ENCODE results near the gene CNN2.
A peak's percentile ranks its signal among the peaks of the same experiment; 100 is the strongest.

Gene CNN2

DNA sequence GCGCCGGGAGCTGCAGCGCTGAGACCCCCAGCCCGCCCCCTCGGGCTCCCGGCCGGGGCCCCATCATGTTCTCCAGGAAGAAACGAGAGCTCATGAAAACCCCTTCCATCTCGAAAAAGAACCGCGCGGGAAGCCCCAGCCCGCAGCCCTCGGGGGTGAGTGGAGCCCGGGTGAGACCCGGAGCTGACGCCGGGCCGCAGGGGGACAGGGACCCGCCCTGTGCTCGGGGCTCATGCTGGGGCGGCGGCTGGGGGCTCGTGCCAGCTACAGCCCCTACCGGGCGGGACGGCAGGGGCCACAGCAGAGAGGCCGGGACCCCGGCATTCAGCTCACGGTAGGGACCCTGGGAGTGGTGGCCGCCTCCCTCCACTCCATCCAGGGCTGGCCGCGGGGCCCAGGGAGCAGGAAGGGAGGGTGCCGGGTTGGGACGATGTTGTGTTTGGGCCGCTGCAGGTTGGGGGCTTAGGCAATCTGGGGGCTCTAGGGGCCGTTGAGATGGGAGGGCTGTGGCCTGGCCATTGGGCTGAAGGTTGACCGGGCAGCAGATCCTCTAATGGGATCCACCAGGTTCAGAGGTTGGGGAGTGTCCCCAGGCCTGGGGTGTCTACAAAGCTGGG is 41.0 kb downstream of the CNN2 start:
- peak; percentile 64 to 77 (median 64) for DNase-seq

DNA sequence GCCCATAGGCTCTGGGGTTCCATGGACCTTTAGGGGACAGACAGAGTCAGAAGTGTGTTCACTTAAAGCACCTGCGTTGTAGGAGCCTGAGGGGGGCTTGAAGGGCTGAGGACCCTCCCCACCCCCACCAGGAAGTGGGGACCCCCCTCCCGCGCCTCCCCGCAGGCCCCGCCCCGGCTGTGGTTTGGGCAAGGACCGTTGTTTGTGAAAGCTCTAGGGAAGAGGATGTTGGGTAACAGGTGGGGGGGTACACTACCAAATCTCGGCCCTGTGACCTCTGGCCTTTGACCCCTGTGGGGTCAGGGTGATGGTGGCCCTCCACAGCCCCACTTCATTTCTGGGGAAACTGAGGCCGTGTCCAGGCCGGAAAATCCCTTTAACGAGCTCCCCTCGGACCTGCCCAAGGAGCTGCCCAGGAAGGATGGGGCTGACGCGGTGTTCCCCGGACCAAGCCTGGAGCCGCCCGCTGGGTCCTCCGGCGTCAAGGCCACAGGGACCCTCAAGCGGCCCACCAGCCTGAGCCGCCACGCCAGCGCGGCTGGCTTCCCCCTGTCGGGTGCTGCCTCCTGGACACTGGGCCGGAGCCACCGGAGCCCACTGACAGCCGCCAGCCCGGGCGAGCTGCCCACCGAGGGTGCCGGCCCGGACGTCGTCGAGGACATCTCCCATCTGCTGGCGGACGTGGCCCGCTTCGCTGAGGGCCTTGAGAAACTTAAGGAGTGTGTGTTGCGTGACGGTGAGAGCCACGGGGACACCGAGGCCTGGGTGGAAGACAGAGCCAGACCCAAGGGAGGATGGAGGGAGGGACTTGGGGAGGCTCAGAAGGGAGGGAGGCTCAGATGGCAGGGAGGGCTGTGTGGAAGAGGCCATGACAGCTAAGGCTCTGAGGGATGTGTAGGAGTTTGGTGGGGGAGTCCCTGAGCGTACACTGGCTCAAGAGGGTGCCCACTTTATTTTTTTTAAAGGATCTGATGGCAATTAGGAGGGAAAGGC is 41.9 kb downstream of the CNN2 start:
- DNase-seq: peak; percentile 57 to 75 (median 64)

DNA sequence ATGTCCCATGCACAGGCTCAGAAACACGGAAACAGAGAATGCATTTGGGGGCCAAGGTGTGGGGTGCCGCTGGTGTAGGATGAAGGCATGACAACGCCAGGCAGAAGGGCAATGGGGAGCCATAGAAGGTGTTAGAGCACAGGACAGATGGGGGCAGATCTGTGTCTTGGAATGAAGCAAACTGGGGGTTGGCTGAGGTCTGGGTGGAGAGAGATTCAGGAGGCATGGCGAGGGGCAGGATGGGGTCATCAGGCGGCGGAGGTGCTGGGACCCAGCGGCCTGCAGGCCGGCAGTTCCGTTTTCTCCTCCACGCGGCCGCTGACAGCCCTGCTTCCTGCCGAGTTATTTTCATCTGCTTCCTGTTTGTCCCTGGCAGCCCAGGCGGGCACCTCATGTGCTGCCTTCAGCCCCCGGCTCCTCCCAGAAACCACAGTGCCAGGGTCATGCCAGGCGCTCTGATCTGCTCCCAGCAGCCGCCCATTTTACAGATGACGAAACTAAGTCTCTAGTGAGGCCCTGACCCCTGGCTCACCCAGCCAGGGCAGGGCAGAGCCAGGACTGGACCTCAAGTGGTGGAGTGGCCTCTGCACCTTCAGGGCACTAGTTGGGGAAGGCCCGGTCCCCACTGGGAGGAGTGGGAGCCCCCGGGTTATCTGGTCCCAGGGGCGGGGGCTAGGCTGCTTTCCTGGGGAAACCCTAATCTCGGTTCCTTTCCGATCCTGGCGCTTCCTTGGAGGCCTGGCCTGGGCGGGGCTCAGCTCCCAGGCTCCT is 42.8 kb downstream of the CNN2 start:
- peak; percentile 91 to 93 (median 93) for DNase-seq

DNA sequence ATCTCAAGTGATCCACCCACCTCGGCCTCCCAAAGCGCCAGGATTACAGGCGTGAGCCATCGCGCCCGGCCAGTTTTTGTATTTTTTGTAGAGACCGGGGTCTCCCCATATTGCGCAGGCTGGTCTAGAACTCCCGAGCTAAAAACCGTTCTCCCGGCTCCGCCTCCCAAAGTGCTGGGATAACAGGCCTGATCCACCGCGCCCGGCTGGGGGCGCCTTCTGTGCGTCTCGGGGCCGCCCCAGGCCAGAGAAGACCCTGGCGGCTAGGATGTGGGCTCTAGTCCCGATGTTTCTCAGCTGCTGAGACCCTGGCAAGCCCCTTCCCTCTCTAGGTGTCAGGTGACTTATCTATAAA is 44.1 kb downstream of the CNN2 start:
- DNase-seq: no peak

DNA sequence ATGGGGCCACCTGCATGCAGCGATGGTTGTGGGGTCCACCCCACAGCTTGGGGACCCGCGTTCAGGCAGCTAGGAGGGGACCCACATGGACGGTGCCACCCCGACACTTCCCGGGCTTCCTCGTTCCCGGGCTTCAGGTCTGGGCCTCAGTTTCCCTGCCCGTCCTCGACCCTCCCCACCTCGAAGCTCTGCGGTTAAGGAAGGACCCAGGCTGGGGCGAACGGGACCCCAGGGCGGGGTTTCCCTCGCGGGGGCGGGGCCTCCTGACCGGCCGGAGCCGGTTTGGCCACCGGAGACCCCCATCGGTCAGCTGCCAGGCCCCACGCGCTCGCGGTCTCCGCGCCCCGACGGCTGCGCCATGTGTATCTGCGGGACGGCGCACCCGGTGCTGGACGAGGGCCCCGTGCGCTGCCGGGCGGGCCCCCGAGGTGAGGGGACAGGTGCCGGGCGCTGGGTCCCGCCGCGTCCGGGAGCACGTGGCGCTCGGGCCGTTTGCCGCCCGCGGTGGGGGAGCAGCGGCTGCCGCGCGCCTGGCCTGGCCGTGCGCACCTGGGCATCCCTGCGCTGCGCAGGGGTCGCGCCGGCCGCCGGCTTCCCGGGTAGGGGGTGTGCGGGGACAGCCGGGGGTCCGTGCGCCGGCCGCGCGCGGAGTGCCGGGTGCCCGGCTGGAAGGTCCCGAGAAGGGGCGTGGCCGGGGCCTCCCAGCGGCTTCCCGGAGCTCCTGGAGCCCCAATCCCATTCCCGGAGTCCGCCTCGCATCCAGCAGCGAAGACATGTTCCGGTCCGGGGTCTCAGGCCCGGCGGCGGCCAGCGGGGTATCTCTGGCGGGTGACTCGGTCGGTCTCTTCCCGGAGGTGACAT is 44.8 kb downstream of the CNN2 start:
- DNase-seq: no peak

DNA sequence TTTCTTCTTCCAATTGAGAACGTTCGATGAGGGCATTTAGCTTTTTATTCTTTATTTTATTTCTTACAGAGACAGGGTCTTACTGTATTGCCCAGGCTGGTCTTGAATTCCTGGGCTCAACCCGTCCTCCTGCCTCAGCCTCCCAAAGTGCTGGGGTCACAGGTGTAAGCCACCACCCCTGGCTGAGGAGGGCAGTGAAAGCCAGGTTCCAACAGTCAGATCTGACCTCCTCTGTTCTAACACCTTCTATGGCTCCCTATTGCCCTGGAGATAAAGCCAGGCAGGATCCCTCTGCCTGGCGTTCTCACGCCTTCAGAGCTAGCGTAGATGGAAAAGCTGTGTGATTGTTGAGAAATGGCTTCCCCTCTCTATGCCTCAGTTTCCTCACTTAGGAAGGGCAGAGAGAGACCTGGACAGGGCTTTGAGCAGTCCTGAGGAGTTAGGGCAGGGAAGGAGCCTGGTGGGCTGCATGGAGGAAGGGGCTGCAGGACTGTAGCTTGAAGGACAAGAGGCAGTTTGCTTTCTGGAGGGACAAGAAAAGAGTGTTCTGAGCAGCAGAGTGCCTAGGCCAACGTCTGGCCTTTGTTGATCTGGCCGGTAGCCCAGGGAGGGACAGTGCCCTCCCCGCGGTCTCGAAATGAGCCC is 46.1 kb downstream of the CNN2 start:
- no peak for DNase-seq

DNA sequence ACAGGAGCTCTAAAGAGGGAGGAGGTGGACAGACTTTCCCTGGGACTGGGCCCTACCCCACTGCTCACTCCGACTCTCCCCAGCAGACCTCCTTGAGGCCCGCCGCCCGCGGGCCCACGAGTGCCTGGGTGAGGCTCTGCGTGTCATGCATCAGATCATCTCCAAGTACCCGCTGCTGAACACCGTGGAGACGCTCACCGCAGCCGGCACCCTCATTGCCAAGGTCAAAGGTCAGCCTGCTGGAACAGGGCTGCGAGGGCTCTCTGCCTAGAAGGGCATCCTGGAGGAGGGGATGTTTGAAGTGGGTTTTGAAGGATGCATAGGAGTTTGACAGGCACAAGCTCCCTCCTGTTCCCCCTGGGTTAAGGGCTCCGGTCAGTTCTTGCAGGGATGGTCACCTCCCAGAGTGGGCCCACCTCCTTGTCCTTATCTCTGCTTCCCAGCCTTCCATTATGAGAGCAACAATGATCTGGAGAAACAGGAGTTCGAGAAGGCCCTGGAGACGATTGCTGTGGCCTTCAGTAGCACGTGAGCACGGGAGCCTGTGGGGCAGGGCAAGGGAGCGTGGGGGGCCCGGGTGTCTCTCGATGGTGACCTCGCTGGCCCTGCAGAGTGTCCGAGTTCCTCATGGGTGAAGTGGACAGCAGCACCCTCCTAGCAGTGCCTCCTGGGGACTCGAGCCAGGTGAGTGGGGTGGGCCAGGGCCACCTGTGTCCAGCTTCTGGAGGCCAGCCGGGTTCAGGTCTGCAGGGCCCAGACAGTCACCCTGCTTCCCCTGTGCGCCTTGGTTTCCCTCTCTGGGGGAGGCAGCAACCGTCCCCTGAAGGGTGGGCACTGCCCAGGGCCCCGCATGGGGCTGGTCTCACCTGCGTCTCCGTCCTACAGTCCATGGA is 46.9 kb downstream of the CNN2 start:
- no peak for DNase-seq

DNA sequence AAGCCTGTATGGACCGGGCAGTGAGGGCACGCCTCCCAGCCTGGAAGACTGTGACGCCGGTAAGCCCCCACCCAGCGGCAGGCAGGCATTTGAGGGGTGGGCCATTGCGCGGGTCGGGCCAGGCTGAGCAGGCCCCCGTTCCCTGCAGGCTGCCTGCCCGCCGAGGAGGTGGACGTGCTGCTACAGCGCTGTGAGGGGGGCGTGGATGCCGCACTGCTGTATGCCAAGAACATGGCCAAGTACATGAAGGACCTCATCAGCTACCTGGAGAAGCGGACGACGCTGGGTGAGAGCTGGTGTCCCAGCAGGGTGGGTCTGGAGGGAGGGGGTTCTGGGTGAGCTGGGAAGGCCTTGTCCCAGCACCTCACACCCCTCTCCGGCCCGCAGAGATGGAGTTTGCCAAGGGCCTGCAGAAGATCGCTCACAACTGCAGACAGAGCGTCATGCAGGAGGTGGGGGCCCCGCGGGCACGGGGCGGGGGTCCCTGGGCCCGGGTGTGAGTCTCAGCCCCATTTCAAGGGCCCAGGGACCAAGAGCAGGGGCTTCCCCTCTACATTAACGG is 47.6 kb downstream of the CNN2 start:
- no peak for DNase-seq

DNA sequence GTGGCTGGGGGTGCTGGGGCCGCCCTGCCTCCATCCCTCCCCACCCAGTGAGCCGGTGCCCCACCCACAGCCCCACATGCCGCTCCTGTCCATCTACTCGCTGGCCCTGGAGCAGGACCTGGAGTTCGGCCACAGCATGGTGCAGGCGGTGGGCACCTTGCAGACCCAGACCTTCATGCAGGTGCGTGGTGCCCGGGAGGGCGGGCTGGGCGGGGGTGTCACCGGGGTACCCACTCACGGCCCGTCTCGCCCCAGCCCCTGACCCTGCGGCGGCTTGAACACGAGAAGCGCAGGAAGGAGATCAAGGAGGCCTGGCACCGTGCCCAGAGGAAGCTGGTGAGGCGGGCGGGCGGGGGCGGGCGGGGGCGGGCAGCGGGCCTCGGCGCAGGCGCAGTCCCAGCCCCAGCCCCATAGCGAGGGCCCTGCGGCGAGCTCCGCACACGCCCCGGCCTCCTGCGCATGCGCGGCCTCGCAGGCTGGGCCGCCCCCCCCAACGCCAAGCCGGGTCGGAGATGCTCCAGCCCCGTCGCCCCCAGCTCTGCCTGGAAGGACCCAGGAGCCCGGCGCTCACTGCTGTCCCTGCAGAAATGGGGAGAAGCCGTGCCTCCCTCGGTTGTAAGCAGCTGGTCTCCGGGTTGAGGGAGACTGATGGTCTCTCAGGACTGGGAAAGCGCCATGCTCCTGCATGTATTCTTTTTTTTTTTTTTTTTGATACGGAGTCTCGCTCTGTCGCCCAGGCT is 48.3 kb downstream of the CNN2 start:
- DNase-seq: peak; percentile 87 to 97 (median 88)

DNA sequence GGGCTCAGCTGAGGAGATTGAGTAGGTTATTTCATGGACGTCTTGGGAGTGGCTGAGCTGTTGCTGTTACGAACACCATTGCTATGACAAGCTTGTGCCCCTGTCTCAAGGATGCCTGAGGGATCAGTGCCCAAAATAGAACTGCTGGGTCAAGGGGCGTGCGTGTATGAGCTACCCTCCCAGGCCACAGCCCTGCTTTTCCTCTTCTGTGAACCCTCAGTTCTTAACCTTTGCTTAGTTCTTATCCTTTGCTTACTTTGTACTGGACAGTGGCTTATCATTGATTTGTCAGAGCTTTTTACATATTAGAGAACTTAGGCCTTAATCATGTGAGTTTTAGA is 49.6 kb downstream of the CNN2 start:
- no peak for DNase-seq

DNA sequence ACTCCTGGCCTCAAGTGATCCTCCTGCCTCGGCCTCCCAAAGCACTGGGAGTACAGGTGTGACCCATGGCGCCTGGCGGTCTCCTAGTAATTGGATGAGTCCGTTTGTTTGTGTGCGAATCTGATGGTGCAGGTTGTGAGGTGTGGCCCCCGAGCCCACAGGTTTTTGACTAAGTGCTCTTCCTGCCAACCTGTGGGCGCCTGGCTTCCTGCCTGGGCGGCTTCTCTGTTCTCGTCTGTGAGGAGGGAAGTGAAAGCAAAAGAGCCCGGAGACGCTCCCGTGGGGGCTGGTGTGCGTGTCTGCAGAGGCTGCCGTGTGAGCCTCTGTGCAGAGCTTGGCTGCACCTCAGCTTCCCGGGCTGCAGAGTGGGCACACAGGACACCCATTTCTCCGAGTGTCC is 50.5 kb downstream of the CNN2 start:
- peak; percentile 85 to 91 (median 91) for DNase-seq

DNA sequence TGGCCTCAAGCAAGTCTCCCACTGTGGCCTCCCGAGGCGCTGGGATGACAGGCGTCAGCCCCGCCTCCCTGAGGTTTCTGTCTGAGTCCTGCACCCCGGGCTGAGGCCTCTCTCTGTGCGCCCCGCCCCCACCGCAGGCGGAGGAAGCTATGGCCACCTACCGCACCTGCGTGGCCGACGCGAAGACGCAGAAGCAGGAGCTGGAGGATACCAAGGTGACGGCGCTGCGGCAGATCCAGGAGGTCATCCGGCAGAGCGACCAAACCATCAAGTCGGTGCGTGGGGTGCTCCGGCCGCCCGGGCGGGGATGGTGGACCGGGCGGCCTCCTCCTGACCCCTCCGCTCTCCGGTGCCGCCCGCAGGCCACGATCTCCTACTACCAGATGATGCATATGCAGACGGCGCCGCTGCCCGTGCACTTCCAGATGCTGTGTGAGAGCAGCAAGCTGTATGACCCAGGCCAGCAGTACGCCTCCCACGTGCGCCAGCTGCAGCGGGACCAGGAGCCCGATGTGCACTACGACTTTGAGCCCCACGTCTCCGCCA is 53.2 kb downstream of the CNN2 start:
- no peak for DNase-seq

DNA sequence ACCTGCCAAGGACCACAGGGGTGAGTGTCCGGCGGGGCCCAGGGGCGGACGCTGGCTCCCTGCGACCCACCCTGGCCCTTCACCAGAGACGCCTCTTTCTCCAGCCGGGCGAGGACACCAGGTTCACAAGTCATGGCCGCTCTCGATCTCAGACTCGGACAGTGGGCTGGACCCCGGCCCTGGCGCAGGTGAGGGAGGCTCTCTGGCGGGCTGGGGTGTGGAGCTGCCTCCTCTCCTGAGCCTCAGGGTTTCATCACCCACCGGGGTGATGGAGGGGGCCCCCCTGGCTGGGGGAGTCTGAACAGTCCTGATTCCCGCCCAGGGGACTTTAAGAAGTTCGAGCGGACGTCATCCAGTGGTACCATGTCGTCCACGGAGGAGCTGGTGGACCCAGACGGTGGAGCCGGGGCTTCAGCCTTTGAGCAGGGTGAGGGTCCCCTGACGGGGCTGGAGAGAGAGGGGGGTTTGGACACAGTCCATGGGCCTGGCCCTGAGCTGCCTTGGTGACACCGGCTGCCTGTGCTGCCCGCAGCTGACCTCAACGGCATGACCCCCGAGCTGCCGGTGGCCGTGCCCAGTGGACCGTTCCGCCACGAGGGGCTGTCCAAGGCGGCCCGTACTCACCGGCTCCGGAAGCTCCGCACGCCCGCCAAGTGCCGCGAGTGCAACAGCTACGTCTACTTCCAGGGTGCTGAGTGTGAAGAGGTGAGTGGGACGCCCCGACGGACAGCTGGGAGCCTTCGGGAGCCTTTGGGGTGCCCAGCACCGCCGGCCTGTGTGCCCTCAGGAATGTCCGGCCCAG is 54.2 kb downstream of the CNN2 start:
- DNase-seq: no peak

DNA sequence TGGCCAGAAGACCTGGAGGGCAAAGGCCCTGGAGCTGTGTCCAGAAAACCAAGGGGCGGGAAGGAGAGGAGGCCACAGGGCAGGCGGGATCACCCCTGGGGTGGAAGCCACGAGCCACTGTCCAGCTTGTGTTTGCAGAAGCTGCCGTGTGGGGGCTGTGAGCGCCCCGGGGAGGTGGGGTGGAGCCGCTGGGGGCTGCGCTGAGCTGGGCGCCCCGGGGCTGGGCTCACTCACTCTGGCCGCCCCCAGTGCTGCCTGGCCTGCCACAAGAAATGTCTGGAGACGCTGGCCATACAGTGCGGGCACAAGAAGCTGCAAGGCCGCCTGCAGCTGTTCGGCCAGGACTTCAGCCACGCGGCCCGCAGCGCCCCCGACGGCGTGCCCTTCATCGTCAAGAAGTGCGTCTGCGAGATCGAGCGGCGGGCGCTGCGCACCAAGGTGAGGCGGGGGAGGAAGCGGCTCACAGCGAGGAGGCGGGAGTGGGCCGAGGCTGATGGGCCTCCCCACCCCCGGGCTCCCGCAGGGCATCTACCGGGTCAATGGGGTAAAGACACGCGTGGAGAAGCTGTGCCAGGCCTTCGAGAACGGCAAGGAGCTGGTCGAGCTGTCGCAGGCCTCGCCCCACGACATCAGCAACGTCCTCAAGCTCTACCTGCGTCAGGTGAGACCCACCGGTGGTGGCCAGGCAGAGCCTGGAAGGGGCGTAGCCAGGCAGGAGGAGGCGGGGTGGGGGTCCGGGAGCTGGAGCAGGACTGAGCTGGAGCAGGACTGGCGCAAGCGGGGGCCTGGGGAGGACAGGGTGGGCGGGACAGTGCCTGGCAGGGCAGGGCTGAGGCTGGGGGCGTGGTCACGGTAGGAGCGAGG is 55.1 kb downstream of the CNN2 start:
- DNase-seq: no peak

DNA sequence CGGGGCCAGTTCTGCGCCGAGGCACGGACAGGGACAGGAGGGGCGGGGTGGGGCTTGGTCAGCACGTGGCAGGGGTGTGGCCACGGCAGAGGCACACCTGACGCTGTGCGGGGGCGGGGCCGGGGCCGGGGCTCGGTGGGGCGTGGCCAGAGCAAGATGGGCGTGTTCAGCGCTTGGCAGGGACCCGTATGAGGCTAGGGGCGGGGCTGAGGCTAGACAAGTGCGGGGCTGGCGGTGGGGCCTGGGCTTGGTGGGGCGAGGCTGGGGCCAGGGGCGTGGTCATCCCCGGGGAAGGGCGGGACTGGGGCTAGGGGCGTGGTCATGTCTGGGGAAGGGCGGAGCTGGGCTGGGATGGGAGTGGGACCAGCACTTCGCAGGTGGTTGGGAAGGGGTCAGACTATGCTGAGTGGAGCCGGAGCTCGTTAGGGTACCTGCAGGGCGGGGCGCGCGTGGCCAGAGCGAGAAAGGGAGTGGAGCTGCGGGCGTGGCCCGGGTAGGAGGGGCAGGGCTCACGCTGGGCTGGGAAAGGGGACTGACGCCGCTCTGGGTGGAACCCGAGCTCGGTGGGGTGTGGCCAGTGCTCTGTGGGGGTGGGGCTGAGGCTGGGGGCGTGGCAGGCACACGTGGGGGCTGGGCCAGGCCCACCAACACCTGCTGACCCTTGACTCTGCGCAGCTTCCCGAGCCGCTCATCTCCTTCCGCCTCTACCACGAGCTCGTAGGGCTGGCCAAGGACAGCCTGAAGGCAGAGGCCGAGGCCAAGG is 55.9 kb downstream of the CNN2 start:
- peak; percentile 36 to 66 (median 39) for DNase-seq

DNA sequence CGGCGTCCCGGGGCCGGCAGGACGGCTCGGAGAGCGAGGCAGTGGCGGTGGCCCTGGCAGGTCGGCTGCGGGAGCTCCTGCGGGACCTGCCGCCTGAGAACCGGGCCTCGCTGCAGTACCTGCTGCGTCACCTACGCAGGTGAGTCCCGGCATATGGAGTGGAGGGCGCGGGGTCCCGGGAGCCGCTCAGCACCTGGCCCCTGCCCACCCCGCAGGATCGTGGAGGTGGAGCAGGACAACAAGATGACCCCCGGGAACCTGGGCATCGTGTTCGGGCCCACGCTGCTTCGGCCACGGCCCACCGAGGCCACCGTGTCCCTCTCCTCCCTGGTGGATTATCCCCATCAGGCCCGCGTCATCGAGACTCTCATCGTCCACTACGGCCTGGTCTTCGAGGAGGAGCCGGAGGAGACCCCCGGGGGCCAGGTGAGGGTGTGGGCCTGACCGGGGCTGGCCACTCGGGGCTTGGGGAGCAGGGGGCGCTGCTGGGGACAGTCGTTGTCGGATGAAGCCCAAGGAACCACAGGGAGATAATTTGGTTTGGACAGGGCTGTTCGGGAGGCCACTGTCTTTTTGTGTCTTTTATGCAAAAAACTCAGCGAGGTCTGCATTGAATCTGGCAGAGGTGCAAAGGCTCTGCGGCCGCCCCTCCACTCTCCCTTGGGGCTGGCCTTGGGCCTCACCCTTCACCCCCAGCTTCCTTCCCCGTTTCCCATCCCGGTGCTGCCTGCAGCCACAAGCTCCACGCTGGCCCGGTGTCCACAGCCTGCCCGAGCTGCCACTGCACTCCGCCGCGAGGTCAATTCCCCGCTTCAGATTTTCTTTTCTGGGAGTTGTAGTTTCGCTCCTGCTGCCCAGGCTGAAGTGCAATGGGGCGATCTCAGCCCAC is 56.8 kb downstream of the CNN2 start:
- no peak for DNase-seq

All from suppressor macrophage treated with lipopolysaccharide for 1 hour (primary cell).